Smooth muscle cell (in vitro differentiated cells): ENCODE measurements around the gene ANAPC1. TPM values are rescaled to one million over a fixed set of nuclear protein-coding genes. Genes with fewer than 3 reads are reported as not detected.

Experiments
- DNase-seq: peaks from one replicate; lab custom pipeline; 2025; ENCODE audit not compliant: unreplicated experiment; lab: John Stamatoyannopoulos, UW
- H2AFZ ChIP-seq: fragments of 200-600 bp; sonication (generic); 2 replicates; pipeline ENCODE4 v1.6.0; 2016; ENCODE audit warnings: antibody characterized with exemption, low read depth, mild to moderate bottlenecking
- H3F3A ChIP-seq: fragments of 200-600 bp; sonication (generic); 2 replicates; pipeline ENCODE4 v1.6.0; 2017; ENCODE audit warnings: antibody characterized with exemption, low read depth
- H3K27ac ChIP-seq: fragments of 200-600 bp; sonication (generic); 2 replicates; pipeline ENCODE4 v1.5.1; 2016; ENCODE audit warnings: low read depth, mild to moderate bottlenecking
- H3K27me3 ChIP-seq: fragments of 200-600 bp; sonication (generic); 2 replicates; pipeline ENCODE4 v1.6.1; 2016; ENCODE audit warnings: low read depth, mild to moderate bottlenecking
- H3K36me3 ChIP-seq: fragments of 200-600 bp; sonication (generic); 2 replicates; pipeline ENCODE4 v1.5.1; 2016; ENCODE audit warnings: low read depth
- H3K4me1 ChIP-seq: fragments of 200-600 bp; sonication (generic); 2 replicates; pipeline ENCODE4 v1.5.1; 2016; ENCODE audit warnings: low read depth
- H3K4me2 ChIP-seq: fragments of 200-600 bp; sonication (generic); 2 replicates; pipeline ENCODE4 v1.6.0; 2016; ENCODE audit warnings: mild to moderate bottlenecking
- H3K4me3 ChIP-seq: fragments of 200-600 bp; sonication (generic); 2 replicates; pipeline ENCODE4 v1.5.1; 2016; ENCODE audit warnings: mild to moderate bottlenecking
- H3K79me2 ChIP-seq: fragments of 200-600 bp; sonication (generic); 2 replicates; pipeline ENCODE4 v1.6.0; 2016; ENCODE audit warnings: low read depth, mild to moderate bottlenecking
- H3K9ac ChIP-seq: fragments of 200-600 bp; sonication (generic); 2 replicates; pipeline ENCODE4 v1.6.0; 2016; ENCODE audit warnings: low read depth
- H3K9me3 ChIP-seq: fragments of 200-600 bp; sonication (generic); replicated peaks from 2 replicates; pipeline ENCODE4 v1.5.1; 2016; ENCODE audit warnings: low read depth
- H4K20me1 ChIP-seq: fragments of 200-600 bp; sonication (generic); 2 replicates; pipeline ENCODE4 v1.6.0; 2016; ENCODE audit warnings: low read depth
- CTCF ChIP-seq: fragments of 200-600 bp; sonication (generic); IDR thresholded peaks from 2 replicates; pipeline ENCODE4 v1.5.1; 2017; ENCODE audit warnings: borderline replicate concordance, mild to moderate bottlenecking, antibody characterized with exemption; ENCODE audit not compliant: insufficient read depth, poor library complexity, severe bottlenecking
- WGBS: methylation state at CpG from one replicate; pipeline ENCODE4 v1.1.7; 2016; ENCODE audit warnings: low lambda C conversion rate; 5-methylcytosine and 5-hydroxymethylcytosine counted together
- polyA plus RNA-seq: library from polyadenylated mRNA; unstranded; fragments of >200 nt; fragmentation: Nextera tagmentation; extraction: Ambion mirVana; gene quantifications from 2 replicates; pipeline ENCODE4 v1.2.1, GENCODE V29; 2016
- total RNA-seq: library from RNA; depleted of rRNA; stranded (reverse); fragments of >200 nt; gene quantifications from 2 replicates; pipeline ENCODE4 v1.2.3, GENCODE V29; 2014

ANAPC1 gene
- total and polyA plus RNA-seq, 2 experiments from 2014 or later, result 8.4 to 39.7 TPM

- DNase-seq, result no peak
- H3K9ac ChIP-seq, result no peak overlapping the region
- H3K4me1 ChIP-seq, result peaks cover 42% of the 10 kb centered on the region
- no peaks in the 10 kb centered on the region for H3K9me3 ChIP-seq
- no peak overlapping the region for H2AFZ ChIP-seq
- H3K27me3 ChIP-seq, result no peaks in the 10 kb centered on the region
- 90% methylated on average over 10 of the region's 10 CpGs for WGBS
- H3K36me3 ChIP-seq, result no peaks in the 10 kb centered on the region
- no peak for TF ChIP-seq CTCF
- no peak overlapping the region for H3K27ac ChIP-seq
- H3K79me2 ChIP-seq, result peaks cover 52% of the 10 kb centered on the region
- H3K4me3 ChIP-seq, result no peak overlapping the region
- no peak overlapping the region for H3K4me2 ChIP-seq
- H4K20me1 ChIP-seq, result no peaks in the 10 kb centered on the region
- no peaks in the 10 kb centered on the region for H3F3A ChIP-seq
These were observed 20.9 kb upstream of the ANAPC1 start for GRCh38 chr2:111904726-111905474.

- H3K9me3 ChIP-seq, result no peaks in the 10 kb centered on the region
These were observed 20.0 kb upstream of the ANAPC1 start for GRCh38 chr2:111903930-111904439.

GRCh38 chr2:111903516-111903915 is 19.5 kb upstream of the ANAPC1 start:
- no peaks in the 10 kb centered on the region for H4K20me1 ChIP-seq
- no peak overlapping the region for H3K9ac ChIP-seq
- no peaks in the 10 kb centered on the region for H3K36me3 ChIP-seq
- H3K27me3 ChIP-seq, result no peaks in the 10 kb centered on the region
- H3K4me1 ChIP-seq, result peaks cover 30% of the 10 kb centered on the region
- H3K79me2 ChIP-seq, result peaks cover 52% of the 10 kb centered on the region
- no peaks in the 10 kb centered on the region for H3K9me3 ChIP-seq
- DNase-seq, result no peak
- H2AFZ ChIP-seq, result no peak overlapping the region
- 97% methylated on average over 3 of the region's 3 CpGs for WGBS
- H3F3A ChIP-seq, result no peaks in the 10 kb centered on the region
- H3K4me2 ChIP-seq, result no peak overlapping the region
- no peak for TF ChIP-seq CTCF
- H3K27ac ChIP-seq, result no peak overlapping the region
- H3K4me3 ChIP-seq, result no peak overlapping the region

More at GRCh38 chr2:111903930-111904439, 20.0 kb upstream of the ANAPC1 start:
- Histone ChIP-seq H3K27ac (no peak overlapping the region), H3K4me3 (no peak overlapping the region), H2AFZ (no peak overlapping the region), H3K36me3 (no peaks in the 10 kb centered on the region), H3K4me2 (no peak overlapping the region), H3K27me3 (no peaks in the 10 kb centered on the region), H4K20me1 (no peaks in the 10 kb centered on the region), H3K9ac (no peak overlapping the region), H3K79me2 (peaks cover 52% of the 10 kb centered on the region), H3K4me1 (peaks cover 34% of the 10 kb centered on the region), H3F3A (no peaks in the 10 kb centered on the region)
- TF ChIP-seq CTCF, result no peak
- WGBS, result 95% methylated on average over 5 of the region's 5 CpGs
- no peak for DNase-seq
